GM23338 (cell line): ENCODE data around the gene ESRRB. TPM values are rescaled to one million over a fixed set of nuclear protein-coding genes. Genes with fewer than 3 reads are reported as not detected.

Experiments
- ATAC-seq: fragments of 200-7000 bp; cut with Tn5 transposase; 3 replicates; pipeline ENCODE4 v1.9.1; 2020
- DNase-seq: peaks from one replicate; pipeline ENCODE4 v3.0.0-alpha.2; 2015; ENCODE audit warnings: low spot score
- H2AFZ ChIP-seq: fragments of 200-600 bp; sonication (generic); 2 replicates; pipeline ENCODE4 v1.8.0; 2016; ENCODE audit warnings: antibody characterized with exemption, mild to moderate bottlenecking, moderate library complexity
- H3F3A ChIP-seq: fragments of 200-600 bp; sonication (generic); replicated peaks from 2 replicates; pipeline ENCODE4 v1.8.0; 2017; ENCODE audit warnings: antibody characterized with exemption, mixed run types, low read depth
- H3K27ac ChIP-seq: fragments of 200-600 bp; sonication (generic); 2 replicates; pipeline ENCODE4 v1.6.1; 2016; ENCODE audit warnings: low read depth
- H3K27me3 ChIP-seq: fragments of 200-600 bp; sonication (generic); 2 replicates; pipeline ENCODE4 v1.8.0; 2016; ENCODE audit warnings: mild to moderate bottlenecking, mixed run types, moderate library complexity; ENCODE audit not compliant: insufficient read depth
- H3K36me3 ChIP-seq: fragments of 200-600 bp; sonication (generic); 2 replicates; pipeline ENCODE4 v1.8.0; 2016; ENCODE audit warnings: mild to moderate bottlenecking; ENCODE audit not compliant: insufficient read depth
- H3K4me1 ChIP-seq: fragments of 200-600 bp; sonication (generic); 2 replicates; pipeline ENCODE4 v1.8.0; 2016; ENCODE audit warnings: mild to moderate bottlenecking, moderate library complexity; ENCODE audit not compliant: insufficient read depth
- H3K4me2 ChIP-seq: fragments of 200-600 bp; sonication (generic); 2 replicates; pipeline ENCODE4 v1.7.1; 2017; ENCODE audit warnings: mixed run types
- H3K4me3 ChIP-seq: fragments of 200-600 bp; sonication (generic); 2 replicates; pipeline ENCODE4 v1.6.1; 2016; ENCODE audit warnings: mixed run types
- H3K79me2 ChIP-seq: fragments of 200-600 bp; sonication (generic); replicated peaks from 2 replicates; pipeline ENCODE4 v1.8.0; 2017; ENCODE audit warnings: mild to moderate bottlenecking; ENCODE audit not compliant: insufficient read depth
- H3K9me2 ChIP-seq: fragments of 200-600 bp; sonication (generic); 2 replicates; pipeline ENCODE4 v1.8.0; 2017; ENCODE audit not compliant: insufficient read depth
- H4K20me1 ChIP-seq: fragments of 200-600 bp; sonication (generic); replicated peaks from 2 replicates; pipeline ENCODE4 v1.8.0; 2017; ENCODE audit warnings: mild to moderate bottlenecking; ENCODE audit not compliant: insufficient read depth
- H3K27ac Mint-ChIP-seq: 2 replicates; pipeline ENCODE4 v1.8.0; 2020; ENCODE audit warnings: inconsistent platforms, mild to moderate bottlenecking, moderate library complexity, mixed read lengths
- H3K27me3 Mint-ChIP-seq: 3 replicates; pipeline ENCODE4 v1.8.0; 2022; ENCODE audit warnings: low read depth, mild to moderate bottlenecking, moderate library complexity, mixed read lengths, inconsistent platforms; ENCODE audit not compliant: insufficient read depth, poor library complexity
- H3K36me3 Mint-ChIP-seq: 3 replicates; pipeline ENCODE4 v1.8.0; 2021; ENCODE audit warnings: low read depth, mild to moderate bottlenecking, inconsistent platforms, moderate library complexity, mixed read lengths
- H3K4me1 Mint-ChIP-seq: 3 replicates; pipeline ENCODE4 v1.8.0; 2020; ENCODE audit warnings: mild to moderate bottlenecking, inconsistent platforms, mixed read lengths
- H3K4me3 Mint-ChIP-seq: 3 replicates; pipeline ENCODE4 v1.8.0; 2021; ENCODE audit warnings: moderate library complexity, mild to moderate bottlenecking, inconsistent platforms, mixed read lengths
- H3K9me3 Mint-ChIP-seq: 3 replicates; pipeline ENCODE4 v1.8.0; 2020; ENCODE audit warnings: moderate library complexity, mild to moderate bottlenecking, inconsistent platforms, mixed read lengths
- CREB1 ChIP-seq: fragments of 250-450 bp; sonication (Bioruptor Pico); IDR thresholded peaks from 2 replicates; pipeline ENCODE4 v1.5.0; 2020; ENCODE audit warnings: low read depth, mild to moderate bottlenecking, moderate library complexity
- EZH2 ChIP-seq: fragments of 200-600 bp; sonication (generic); IDR thresholded peaks from one replicate; pipeline ENCODE4 v1.8.0; 2017; ENCODE audit warnings: antibody characterized with exemption, mild to moderate bottlenecking, low read depth; ENCODE audit not compliant: unreplicated experiment
- EZH2phosphoT487 ChIP-seq: fragments of 200-600 bp; sonication (generic); IDR thresholded peaks from one replicate; pipeline ENCODE4 v1.8.1; 2018; ENCODE audit warnings: antibody characterized with exemption; ENCODE audit not compliant: unreplicated experiment
- JUNB ChIP-seq: IDR thresholded peaks from one replicate; pipeline ENCODE4 v1.6.1; 2016; ENCODE audit warnings: antibody characterized with exemption; ENCODE audit not compliant: unreplicated experiment
- NANOG ChIP-seq: IDR thresholded peaks from 2 replicates; pipeline ENCODE4 v1.6.1; 2016; ENCODE audit warnings: antibody characterized with exemption, borderline replicate concordance
- POLR2AphosphoS5 ChIP-seq: IDR thresholded peaks from 2 replicates; pipeline ENCODE4 v1.6.1; 2016; ENCODE audit warnings: antibody characterized with exemption, low read depth
- STAT1 ChIP-seq: IDR thresholded peaks from one replicate; pipeline ENCODE4 v1.6.1; 2016; ENCODE audit warnings: antibody characterized with exemption; ENCODE audit not compliant: unreplicated experiment
- ZNF114 ChIP-seq: fragments of 250-450 bp; sonication (Bioruptor Pico); IDR thresholded peaks from 2 replicates; pipeline ENCODE4 v1.5.0; 2020; ENCODE audit warnings: mild to moderate bottlenecking, moderate library complexity
- polyA plus RNA-seq: library from polyadenylated mRNA; unstranded; fragments of >200 nt; fragmentation: Nextera tagmentation; extraction: Ambion mirVana; gene quantifications from 2 replicates; pipeline ENCODE4 v1.2.1, GENCODE V29; 2016
- total RNA-seq: library from RNA; depleted of rRNA; stranded (reverse); fragments of >200 nt; shearing (Covaris generic); gene quantifications from 2 replicates; pipeline ENCODE4 v1.2.3, GENCODE V29; 2014
- TF ChIP-seq, protein P1 (sequence below): IDR thresholded peaks from 2 replicates; pipeline ENCODE4 v1.6.1; 2016; ENCODE audit warnings: antibody characterized with exemption
- TF ChIP-seq, protein P2 (sequence below): fragments of 250-450 bp; sonication (Bioruptor Pico); IDR thresholded peaks from 2 replicates; pipeline ENCODE4 v1.5.0; 2020; ENCODE audit warnings: mild to moderate bottlenecking, moderate library complexity
- TF ChIP-seq, protein P3 (sequence below): IDR thresholded peaks from one replicate; pipeline ENCODE4 v1.6.1; 2018; ENCODE audit warnings: antibody characterized with exemption; ENCODE audit not compliant: unreplicated experiment
- TF ChIP-seq, protein P4 (sequence below), 2 experiments: fragments of 200-600 bp in 1 of 2; sonication (generic) in 1 of 2; conservative IDR thresholded peaks; 2 replicates each; pipeline versions ENCODE4 v1.5.1 to v1.6.1; 2016 to 2017; ENCODE audit warnings: antibody characterized with exemption in 2 of 2, low read depth in 2 of 2, mild to moderate bottlenecking in 2 of 2, moderate library complexity in 1 of 2

ESRRB gene
- total and polyA plus RNA-seq, 2 experiments from 2014 or later = 0.31 to 0.52 TPM

DNA sequence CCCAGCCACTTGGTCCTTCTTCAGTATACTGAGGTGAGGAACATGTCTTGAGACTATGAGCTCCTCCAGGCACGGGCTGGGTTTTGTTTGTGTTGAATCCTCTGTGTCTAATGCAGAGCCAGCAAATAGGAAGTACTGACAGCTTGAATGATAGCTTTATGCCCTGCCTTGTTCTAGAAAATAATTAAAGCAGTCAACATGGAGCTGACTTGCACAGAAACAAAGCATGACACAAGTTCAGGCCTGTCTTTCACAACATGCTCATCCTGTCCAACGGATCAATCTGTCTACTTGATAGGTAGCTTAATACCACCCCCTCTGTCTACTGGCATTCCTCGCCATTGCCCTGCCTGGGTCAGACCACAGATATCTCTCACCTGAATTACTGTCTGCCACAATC is 140.9 kb downstream of the ESRRB start:
- DNase-seq = no peak
- no peaks in the 10 kb centered on the region for H4K20me1 ChIP-seq
- H3K4me2 ChIP-seq = no peak overlapping the region
- no peaks in the 10 kb centered on the region for H3K9me2 ChIP-seq
- Mint-ChIP-seq H3K27ac (no peak overlapping the region), H3K27me3 (no peaks in the 10 kb centered on the region), H3K36me3 (no peaks in the 10 kb centered on the region), H3K9me3 (peaks cover 6% of the 10 kb centered on the region; the same call in 2 of the 3 replicates), H3K4me3 (no peak overlapping the region), H3K4me1 (no peaks in the 10 kb centered on the region)
- no peaks in the 10 kb centered on the region for H3F3A ChIP-seq
- H3K4me1 ChIP-seq = no peaks in the 10 kb centered on the region
- no peaks in the 10 kb centered on the region for H3K36me3 ChIP-seq
- no peak overlapping the region for H3K4me3 ChIP-seq
- no peak overlapping the region for H3K27ac ChIP-seq
- no peak for ATAC-seq
- H3K27me3 ChIP-seq = no peaks in the 10 kb centered on the region
- TF ChIP-seq JUNB (no peak), EZH2 (no peak), CREB1 (CRISPR knock-in tag) (no peak), POLR2AphosphoS5 (no peak), EZH2phosphoT487 (no peak), STAT1 (no peak), ZNF114 (CRISPR knock-in tag) (no peak), NANOG (no peak)
- TF ChIP-seq, protein P1, sequence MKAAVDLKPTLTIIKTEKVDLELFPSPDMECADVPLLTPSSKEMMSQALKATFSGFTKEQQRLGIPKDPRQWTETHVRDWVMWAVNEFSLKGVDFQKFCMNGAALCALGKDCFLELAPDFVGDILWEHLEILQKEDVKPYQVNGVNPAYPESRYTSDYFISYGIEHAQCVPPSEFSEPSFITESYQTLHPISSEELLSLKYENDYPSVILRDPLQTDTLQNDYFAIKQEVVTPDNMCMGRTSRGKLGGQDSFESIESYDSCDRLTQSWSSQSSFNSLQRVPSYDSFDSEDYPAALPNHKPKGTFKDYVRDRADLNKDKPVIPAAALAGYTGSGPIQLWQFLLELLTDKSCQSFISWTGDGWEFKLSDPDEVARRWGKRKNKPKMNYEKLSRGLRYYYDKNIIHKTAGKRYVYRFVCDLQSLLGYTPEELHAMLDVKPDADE = no peak
- TF ChIP-seq, protein P2, sequence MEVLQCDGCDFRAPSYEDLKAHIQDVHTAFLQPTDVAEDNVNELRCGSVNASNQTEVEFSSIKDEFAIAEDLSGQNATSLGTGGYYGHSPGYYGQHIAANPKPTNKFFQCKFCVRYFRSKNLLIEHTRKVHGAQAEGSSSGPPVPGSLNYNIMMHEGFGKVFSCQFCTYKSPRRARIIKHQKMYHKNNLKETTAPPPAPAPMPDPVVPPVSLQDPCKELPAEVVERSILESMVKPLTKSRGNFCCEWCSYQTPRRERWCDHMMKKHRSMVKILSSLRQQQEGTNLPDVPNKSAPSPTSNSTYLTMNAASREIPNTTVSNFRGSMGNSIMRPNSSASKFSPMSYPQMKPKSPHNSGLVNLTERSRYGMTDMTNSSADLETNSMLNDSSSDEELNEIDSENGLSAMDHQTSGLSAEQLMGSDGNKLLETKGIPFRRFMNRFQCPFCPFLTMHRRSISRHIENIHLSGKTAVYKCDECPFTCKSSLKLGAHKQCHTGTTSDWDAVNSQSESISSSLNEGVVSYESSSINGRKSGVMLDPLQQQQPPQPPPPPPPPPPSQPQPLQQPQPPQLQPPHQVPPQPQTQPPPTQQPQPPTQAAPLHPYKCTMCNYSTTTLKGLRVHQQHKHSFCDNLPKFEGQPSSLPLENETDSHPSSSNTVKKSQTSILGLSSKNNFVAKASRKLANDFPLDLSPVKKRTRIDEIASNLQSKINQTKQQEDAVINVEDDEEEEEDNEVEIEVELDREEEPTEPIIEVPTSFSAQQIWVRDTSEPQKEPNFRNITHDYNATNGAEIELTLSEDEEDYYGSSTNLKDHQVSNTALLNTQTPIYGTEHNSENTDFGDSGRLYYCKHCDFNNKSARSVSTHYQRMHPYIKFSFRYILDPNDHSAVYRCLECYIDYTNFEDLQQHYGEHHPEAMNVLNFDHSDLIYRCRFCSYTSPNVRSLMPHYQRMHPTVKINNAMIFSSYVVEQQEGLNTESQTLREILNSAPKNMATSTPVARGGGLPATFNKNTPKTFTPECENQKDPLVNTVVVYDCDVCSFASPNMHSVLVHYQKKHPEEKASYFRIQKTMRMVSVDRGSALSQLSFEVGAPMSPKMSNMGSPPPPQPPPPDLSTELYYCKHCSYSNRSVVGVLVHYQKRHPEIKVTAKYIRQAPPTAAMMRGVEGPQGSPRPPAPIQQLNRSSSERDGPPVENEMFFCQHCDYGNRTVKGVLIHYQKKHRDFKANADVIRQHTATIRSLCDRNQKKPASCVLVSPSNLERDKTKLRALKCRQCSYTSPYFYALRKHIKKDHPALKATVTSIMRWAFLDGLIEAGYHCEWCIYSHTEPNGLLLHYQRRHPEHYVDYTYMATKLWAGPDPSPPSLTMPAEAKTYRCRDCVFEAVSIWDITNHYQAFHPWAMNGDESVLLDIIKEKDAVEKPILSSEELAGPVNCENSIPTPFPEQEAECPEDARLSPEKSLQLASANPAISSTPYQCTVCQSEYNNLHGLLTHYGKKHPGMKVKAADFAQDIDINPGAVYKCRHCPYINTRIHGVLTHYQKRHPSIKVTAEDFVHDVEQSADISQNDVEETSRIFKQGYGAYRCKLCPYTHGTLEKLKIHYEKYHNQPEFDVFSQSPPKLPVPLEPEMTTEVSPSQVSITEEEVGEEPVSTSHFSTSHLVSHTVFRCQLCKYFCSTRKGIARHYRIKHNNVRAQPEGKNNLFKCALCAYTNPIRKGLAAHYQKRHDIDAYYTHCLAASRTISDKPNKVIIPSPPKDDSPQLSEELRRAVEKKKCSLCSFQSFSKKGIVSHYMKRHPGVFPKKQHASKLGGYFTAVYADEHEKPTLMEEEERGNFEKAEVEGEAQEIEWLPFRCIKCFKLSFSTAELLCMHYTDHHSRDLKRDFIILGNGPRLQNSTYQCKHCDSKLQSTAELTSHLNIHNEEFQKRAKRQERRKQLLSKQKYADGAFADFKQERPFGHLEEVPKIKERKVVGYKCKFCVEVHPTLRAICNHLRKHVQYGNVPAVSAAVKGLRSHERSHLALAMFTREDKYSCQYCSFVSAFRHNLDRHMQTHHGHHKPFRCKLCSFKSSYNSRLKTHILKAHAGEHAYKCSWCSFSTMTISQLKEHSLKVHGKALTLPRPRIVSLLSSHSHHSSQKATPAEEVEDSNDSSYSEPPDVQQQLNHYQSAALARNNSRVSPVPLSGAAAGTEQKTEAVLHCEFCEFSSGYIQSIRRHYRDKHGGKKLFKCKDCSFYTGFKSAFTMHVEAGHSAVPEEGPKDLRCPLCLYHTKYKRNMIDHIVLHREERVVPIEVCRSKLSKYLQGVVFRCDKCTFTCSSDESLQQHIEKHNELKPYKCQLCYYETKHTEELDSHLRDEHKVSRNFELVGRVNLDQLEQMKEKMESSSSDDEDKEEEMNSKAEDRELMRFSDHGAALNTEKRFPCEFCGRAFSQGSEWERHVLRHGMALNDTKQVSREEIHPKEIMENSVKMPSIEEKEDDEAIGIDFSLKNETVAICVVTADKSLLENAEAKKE (CRISPR knock-in tag) = no peak
- TF ChIP-seq, protein P3, sequence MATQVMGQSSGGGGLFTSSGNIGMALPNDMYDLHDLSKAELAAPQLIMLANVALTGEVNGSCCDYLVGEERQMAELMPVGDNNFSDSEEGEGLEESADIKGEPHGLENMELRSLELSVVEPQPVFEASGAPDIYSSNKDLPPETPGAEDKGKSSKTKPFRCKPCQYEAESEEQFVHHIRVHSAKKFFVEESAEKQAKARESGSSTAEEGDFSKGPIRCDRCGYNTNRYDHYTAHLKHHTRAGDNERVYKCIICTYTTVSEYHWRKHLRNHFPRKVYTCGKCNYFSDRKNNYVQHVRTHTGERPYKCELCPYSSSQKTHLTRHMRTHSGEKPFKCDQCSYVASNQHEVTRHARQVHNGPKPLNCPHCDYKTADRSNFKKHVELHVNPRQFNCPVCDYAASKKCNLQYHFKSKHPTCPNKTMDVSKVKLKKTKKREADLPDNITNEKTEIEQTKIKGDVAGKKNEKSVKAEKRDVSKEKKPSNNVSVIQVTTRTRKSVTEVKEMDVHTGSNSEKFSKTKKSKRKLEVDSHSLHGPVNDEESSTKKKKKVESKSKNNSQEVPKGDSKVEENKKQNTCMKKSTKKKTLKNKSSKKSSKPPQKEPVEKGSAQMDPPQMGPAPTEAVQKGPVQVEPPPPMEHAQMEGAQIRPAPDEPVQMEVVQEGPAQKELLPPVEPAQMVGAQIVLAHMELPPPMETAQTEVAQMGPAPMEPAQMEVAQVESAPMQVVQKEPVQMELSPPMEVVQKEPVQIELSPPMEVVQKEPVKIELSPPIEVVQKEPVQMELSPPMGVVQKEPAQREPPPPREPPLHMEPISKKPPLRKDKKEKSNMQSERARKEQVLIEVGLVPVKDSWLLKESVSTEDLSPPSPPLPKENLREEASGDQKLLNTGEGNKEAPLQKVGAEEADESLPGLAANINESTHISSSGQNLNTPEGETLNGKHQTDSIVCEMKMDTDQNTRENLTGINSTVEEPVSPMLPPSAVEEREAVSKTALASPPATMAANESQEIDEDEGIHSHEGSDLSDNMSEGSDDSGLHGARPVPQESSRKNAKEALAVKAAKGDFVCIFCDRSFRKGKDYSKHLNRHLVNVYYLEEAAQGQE = no peak
- TF ChIP-seq, protein P4, sequence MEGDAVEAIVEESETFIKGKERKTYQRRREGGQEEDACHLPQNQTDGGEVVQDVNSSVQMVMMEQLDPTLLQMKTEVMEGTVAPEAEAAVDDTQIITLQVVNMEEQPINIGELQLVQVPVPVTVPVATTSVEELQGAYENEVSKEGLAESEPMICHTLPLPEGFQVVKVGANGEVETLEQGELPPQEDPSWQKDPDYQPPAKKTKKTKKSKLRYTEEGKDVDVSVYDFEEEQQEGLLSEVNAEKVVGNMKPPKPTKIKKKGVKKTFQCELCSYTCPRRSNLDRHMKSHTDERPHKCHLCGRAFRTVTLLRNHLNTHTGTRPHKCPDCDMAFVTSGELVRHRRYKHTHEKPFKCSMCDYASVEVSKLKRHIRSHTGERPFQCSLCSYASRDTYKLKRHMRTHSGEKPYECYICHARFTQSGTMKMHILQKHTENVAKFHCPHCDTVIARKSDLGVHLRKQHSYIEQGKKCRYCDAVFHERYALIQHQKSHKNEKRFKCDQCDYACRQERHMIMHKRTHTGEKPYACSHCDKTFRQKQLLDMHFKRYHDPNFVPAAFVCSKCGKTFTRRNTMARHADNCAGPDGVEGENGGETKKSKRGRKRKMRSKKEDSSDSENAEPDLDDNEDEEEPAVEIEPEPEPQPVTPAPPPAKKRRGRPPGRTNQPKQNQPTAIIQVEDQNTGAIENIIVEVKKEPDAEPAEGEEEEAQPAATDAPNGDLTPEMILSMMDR (conservative IDR thresholded peaks at IDR 0.05; ENCODE audit: low read depth in 2 of 2) = no peak
- H2AFZ ChIP-seq = no peak overlapping the region
- no peaks in the 10 kb centered on the region for H3K79me2 ChIP-seq
